GM12892 (cell line): ENCODE data around the gene HTR2B.

Experiments
- DNase-seq: peaks from one replicate; pipeline ENCODE4 v3.0.0; 2011; ENCODE audit not compliant: insufficient read length
- FAIRE-seq: peaks from 2 replicates; lab custom pipeline; 2011; peaks lifted over from hg19 to GRCh38; lab: Jason Lieb, UNC
- POLR2A ChIP-seq: IDR thresholded peaks from 2 replicates; pipeline ENCODE4 v1.6.1; 2011; ENCODE audit warnings: low read depth, low read length, control low read depth
- POLR2AphosphoS5 ChIP-seq: IDR thresholded peaks from 2 replicates; pipeline ENCODE4 v1.6.1; 2011; ENCODE audit warnings: low read depth, low read length, control low read depth
- TAF1 ChIP-seq: IDR thresholded peaks from 2 replicates; pipeline ENCODE4 v1.6.1; 2011; ENCODE audit warnings: low read depth, mild to moderate bottlenecking, control low read depth, low read length, borderline replicate concordance

The HTR2B gene

DNA sequence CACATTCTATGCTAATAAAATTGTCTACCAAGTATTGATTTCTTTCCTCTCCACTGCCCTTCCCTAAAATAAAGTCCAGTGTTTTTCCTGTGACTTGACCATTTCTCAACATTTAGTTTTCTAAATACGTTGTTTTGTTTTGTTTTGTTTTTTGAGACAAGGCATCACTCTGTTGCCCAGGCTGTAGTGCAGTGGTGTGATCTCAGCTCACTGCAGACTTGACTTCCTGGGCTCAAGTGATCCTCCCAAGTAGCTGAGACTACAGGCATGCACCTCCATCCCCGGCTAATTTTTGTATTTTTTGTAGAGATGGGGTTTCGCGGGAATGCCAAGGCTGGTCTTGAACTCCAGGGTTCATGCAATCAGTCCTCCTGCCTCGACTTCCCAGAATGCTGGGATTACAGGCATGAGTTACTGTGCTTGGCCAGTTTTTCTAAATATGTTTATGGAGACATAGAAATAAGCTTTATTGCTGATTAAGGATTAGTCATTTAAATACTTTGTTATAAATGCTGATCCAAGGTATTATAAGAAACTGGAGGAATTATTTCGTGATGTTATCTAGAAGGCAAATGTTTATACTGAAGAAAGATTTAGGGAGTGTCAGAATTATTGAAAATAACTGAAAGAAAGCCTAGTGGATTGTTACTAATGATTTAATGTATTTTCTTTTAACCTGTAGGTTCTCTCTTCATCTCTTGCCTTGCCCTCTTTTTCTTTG, 5.7 kb upstream of the HTR2B start:
- FAIRE-seq (no peak), DNase-seq (no peak)
- TF ChIP-seq POLR2A (no peak), POLR2AphosphoS5 (no peak), TAF1 (no peak)

DNA sequence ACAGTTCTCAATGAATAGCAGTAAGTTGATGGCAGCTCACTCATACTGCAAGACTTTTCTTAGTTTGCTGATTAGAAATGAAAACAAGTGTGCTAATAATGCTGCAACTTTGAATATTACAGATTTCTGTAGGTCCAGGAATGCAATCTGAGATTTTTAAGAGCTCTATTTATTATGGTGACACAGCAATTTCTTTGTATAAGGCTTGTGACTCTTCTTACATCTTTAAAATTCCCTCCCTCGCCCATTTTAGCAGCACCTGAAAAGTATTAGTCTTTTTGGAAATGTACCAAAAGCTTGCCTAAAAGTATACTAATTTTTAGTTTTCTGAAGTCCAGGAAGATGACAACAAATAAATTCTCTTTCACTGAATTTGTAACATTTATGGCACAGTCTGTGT, 4.4 kb upstream of the HTR2B start:
- FAIRE-seq: no peak
- DNase-seq: no peak
- TF ChIP-seq POLR2A (no peak), TAF1 (no peak), POLR2AphosphoS5 (no peak)

DNA sequence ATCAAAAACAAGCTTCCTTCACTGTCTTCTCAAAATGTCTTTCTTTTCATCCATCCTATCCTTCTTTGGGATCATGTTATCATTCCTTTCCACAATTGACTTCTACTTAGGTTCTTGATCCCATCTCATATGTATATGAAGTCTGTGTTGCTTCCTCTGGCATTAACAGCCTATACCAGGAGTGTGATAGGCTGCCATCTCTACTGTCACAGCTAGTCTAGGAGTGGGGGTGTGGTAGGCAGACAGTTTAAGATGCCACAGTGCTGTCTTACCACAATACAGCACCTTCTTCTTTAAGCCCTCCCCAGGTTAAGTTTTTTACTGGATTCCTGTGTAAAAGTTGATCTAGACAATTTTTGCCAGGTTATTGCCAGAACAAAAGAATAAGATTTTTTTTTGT, 3.7 kb upstream of the HTR2B start:
- DNase-seq (no peak), FAIRE-seq (peak; percentile 9)
- no peak for TF ChIP-seq TAF1
- no peak for TF ChIP-seq POLR2A
- no peak for TF ChIP-seq POLR2AphosphoS5

DNA sequence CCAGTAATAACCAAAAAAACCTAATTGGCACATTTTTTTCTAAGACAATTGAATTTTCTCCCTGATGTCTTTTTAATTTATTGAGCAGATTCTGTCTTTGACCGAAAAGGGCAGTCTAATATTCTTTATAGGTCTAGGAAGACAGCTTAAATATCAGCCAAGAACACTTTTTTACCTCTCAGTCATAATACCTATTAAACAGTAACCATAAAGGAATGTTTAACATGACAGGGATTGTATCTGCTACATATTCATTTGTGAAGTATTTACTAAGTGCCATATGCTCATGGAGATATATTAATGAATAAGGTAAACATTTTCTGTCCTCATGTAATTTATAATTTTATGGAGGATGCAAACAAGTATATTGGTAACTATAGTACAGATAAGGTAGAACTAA, 3.1 kb upstream of the HTR2B start:
- DNase-seq (no peak), FAIRE-seq (no peak)
- no peak for TF ChIP-seq POLR2A
- no peak for TF ChIP-seq TAF1
- TF ChIP-seq POLR2AphosphoS5: no peak

DNA sequence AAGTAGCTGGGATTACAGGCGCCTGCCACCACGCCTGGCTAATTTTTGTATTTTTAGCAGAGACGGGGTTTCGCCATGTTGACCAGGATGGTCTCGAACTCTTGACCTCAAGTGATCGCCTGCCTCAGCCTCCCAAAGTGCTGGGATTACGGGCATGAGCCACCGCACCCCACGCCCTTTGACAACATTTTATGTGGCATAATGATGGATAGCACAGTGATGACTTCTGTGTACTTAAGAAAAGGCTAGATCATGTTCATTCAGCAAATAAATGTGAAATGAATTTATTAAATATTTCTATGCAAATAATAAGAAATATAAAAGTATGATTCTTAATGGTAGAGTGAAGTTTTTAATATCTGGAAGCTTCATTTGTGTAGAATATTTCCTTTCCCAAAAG, 2.6 kb upstream of the HTR2B start:
- FAIRE-seq: no peak

DNA sequence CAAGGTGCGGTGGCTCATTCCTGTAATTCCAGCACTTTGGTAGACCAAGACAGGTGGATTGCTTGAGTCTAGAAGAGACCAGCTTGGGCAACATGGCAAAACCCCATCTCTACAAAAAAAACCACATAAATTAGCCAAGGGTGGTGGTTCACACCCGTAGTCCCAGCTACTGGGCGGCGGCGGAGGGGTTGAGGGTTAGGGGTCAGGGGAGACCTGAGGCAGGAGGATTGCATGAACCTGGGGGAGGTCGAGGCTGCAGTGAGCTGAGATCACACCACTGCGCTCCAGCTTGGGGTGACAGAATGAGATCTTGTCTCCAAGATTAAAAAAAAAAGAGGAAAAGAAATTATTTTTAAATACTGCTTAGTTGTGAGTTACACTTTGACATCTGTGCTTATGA, 1.3 kb upstream of the HTR2B start:
- FAIRE-seq (no peak), DNase-seq (no peak)
- TF ChIP-seq POLR2AphosphoS5 (no peak), POLR2A (no peak), TAF1 (no peak)

More for the DNA sequence above, 2.6 kb upstream of the HTR2B start:
- TF ChIP-seq POLR2A: no peak
- TF ChIP-seq TAF1: no peak
- no peak for TF ChIP-seq POLR2AphosphoS5
- no peak for DNase-seq

DNA sequence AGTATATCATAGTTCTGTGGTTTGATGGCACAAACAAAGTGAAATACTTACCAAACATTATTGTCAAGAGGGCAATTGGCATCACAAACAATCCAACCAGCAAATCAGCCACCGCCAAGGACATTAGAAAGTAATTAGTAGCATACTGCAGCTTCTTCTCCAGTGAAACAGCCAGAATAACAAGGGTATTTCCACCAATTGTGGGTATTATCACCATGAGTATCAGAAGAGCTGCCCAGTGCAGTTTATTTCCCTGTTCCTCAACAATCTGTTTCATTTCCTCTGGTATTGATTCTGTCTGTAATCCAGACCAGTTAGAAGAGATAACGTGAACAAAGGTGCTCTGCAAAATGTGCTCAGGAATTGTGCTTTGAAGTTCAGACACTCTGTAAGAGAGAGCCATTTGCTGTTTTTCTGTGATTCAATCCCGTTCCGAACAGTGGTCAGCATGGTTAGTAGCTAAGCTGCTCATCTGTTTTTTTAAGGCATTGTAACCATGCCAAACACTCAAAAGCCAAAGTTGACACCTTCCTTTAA, 1.4 kb downstream of the HTR2B start:
- DNase-seq (no peak), FAIRE-seq (peak; percentile 91)
- TF ChIP-seq POLR2A (no peak), TAF1 (no peak), POLR2AphosphoS5 (no peak)

DNA sequence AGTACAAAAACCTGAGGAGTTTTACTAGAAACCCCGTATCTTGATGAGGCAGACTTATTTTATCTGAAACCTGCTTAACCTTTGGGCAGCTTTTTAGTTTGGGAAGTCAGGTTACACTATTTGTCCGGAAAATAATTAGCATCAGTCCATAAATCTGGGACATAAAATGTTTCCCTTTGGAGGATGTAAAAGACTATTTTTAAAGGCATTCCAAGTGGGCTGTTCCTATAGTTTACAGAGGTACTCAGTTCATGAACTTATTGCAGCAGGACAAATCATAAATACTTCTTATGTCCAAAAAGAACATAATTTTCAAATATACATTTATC, 6.3 kb downstream of the HTR2B start:
- DNase-seq (no peak), FAIRE-seq (no peak)
- TF ChIP-seq TAF1 (no peak), POLR2A (no peak), POLR2AphosphoS5 (no peak)

DNA sequence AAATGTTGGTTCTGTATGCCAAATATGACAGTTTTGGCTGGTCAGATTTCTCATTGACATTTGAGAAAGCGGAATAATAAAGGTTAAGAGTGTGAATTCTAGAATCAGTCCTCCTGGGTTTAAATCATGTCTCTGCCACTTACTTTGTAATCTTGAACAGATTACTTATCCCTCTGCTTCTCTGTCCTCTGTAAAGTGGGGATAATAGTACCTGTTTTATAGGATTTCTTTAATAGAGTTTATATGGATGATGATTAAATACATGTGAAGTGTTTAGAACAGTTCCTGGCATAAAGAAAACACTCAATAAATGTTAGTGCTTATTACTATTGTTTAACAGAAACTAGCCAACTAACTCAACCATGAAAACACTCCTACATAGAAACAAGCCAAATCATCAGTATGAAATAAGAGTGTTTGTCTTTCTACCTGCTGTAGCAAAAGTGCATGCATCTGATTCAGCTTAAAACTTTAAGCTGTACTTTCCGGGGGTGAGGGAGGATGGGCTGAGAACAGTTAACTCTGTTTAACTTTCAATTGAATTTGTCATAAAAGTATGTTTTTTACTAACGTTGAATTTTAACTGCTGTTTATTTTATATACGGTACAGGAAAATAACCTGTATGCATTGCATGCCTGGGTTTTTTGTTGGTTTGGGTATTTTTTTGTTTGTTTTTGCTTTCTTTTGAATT, 6.8 kb downstream of the HTR2B start:
- no peak for DNase-seq
- TF ChIP-seq TAF1: no peak
- TF ChIP-seq POLR2A: no peak
- no peak for TF ChIP-seq POLR2AphosphoS5
- peak; percentile 54 for FAIRE-seq

DNA sequence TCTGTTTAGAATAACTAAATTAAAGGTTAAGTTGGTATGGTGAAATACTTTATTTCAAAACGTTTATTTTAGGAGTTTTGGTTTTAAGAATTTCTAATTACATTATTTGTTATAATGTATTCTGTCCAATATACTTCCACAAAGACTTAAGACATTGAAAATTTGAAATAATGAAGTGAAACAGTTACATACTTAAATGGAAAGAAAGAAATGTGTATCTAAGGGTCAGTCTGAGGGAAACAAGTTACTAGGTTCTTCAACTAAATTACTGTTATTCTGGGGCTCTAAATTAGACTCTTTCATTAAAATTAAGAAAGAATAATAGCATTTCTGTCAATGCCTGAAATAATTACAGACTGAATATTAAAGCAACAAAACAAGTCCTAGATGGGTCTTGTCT, 7.7 kb downstream of the HTR2B start:
- TF ChIP-seq POLR2A (no peak), TAF1 (no peak), POLR2AphosphoS5 (no peak)
- no peak for DNase-seq
- no peak for FAIRE-seq

DNA sequence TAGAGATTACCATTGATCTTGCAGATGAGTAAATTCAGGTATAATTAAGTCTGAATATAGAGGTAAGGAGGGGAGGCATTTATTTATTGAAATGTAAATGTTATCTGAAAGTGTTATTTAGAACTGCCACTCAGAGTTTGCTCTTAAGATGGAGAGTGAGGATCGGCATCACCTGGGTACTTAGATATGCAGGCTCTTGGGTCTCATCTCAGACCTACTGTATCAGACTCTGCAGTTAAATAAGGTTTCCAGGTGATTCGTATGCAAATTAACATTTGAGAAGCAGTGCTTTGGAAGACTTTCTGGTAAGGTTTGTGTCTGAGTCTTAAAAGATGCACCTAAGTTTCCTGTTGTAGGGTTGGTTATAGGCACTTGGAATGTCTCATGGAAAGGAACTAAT, 9.2 kb downstream of the HTR2B start:
- TF ChIP-seq TAF1: no peak
- no peak for TF ChIP-seq POLR2AphosphoS5
- TF ChIP-seq POLR2A: no peak
- no peak for DNase-seq
- no peak for FAIRE-seq

DNA sequence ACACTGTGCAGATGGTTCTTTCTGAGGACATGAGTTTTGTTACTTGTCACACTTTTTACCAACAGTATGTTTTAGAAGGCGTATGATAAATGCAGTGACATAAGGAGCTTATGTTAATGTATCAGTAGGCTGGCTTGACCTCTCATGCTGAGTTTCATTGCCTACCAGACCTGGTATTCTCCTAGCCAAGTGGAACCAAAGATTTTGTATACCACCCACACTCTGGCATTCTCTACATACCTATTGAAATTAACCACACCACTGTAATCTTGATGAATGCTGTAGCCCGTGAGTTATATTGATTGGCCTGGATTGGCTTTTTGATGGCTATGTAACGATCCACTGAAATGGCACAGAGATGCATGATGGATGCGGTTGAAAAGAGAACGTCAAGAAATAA, 11.4 kb downstream of the HTR2B start:
- no peak for TF ChIP-seq POLR2AphosphoS5
- TF ChIP-seq POLR2A: no peak
- no peak for TF ChIP-seq TAF1
- DNase-seq (no peak), FAIRE-seq (peak; percentile 54)

DNA sequence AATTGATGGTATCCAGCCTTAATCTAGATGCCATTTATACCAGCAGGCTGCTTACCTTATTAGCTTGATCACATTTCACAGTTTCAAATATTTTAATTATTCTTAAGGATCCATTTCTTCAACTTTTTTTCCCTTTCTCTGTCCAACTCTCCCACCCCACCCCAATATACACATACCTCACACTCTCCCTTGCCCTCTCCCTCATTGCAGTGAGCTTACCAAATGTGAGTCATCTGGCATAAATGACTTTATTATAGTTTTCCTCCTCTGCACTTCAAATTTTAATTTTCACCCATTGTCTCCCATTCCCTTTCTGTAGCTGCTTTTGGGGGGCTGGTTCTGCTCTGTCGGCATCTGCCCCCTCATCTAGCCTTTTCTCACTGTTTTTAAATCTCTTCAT, 12.9 kb downstream of the HTR2B start:
- TF ChIP-seq POLR2AphosphoS5 (no peak), POLR2A (no peak), TAF1 (no peak)
- FAIRE-seq (no peak), DNase-seq (no peak)
